Dermis blood vessel endothelial cell (primary cell): ENCODE data around the gene NGFR. TPM values are rescaled to one million over a fixed set of nuclear protein-coding genes. Genes with fewer than 3 reads are reported as not detected.
"Not testable (repeated sequence)": the region's sequence is repeated elsewhere in the genome, so short reads cannot be mapped to it uniquely, and the experiment has no call there.

Experiments
- DNase-seq: peaks from one replicate; pipeline ENCODE4 v3.0.0; 2010
- total RNA-seq: library from RNA; depleted of rRNA; stranded (reverse); fragments of >200 nt; gene quantifications from 2 replicates; pipeline ENCODE4 v1.2.3, GENCODE V29; 2014

NGFR gene
- total RNA-seq, 1 donor from 2014 or later = not detected

DNA sequence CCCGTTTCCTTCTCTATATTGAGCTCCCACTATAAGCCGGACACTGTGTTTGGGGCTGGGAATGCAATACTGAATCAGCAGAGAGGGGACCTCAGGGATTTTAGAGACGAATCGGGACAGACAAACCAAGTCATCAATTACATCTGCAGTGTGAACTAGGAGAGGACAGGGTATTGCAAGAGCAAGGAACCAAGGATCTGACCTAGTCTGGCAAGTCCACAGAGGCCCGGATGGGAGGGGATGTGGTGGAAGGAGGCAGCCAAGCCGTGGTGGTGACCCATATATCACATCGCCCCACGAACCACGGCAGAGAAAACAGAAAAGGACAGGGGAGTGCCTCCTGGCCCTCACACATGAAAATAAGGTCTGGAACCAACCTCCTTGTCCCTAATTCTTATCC lies 52.5 kb downstream of the NGFR start:
- no peak for DNase-seq

DNA sequence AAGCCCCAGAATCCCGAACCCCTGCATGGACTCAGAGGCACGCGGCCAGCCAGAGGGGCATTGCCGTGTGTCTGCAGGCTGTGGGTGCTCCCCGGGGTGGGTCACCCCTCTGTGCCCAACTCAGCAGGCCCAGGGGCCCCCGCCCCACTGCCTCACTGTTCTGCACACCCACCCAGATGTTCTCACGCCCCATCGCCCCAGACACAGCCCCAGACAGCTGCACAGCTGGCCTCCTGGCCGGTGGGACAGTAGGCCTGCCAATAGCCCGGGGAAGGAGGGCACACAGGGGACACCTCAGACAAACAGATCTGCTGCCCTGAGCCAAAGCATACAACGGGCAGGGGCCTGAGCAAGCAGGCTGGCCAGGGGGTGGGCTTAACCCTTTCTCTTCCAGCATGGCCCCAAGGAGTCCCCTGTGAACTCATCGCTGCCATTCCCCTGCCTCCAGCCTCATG lies 53.0 kb downstream of the NGFR start:
- no peak for DNase-seq

DNA sequence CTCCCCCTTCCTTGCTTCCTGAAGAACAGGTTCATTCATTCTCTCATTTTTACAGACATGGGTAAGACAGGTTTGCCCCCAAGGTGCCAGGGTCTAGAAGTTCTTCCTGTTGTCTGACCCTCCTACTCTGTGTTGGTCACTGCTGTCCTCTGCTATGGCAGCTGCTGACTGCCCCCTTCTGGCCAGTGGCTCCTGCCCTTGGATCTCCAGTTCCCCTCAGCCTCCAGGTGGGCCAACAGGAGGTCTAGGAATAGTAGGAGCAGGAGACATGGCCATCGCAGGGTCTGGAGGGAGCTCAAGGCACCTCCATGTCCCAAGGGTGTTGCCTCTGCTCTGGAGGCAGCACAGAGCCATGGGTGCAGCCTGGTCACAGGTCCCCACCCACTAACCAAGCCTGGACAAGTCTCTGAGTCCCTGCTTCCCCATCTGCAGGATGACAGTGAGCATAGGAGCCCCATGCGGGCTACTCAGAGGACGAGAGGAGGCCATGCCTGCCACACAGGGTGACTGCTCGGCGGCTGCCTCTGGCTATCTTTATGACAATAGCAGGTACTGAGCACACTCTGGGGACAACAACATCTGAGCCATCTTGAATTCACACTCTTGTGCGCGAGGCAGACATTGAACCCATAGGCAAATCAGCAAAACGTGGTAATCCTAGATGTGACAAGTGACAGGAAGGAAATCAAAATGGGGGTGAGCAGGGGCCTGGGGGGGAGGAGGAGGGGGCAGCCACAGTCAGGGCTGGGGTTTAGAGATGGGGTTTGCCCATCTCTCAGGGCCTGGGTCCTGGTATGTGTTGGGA lies 53.6 kb downstream of the NGFR start:
- DNase-seq = peak; percentile 56

DNA sequence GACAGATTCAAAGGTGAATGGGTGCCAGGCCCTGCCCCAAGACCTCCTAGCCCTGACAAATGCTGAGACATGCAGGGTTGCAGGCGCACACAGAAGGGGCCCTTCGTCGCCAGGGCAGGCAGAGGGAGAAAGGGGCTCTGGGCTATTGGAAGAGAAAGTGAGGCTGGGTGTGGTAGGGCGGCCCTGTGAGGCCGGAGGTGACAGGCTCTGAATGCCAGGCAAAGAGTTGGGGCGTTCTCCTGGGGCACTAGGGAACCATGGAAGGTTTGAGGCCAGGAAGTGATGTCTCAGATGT lies 54.2 kb downstream of the NGFR start:
- no peak for DNase-seq

GRCh38 chr17:49549691-49550678 lies 54.9 kb downstream of the NGFR start:
- no peak for DNase-seq

GRCh38 chr17:49550764-49551163 lies 55.7 kb downstream of the NGFR start:
- DNase-seq = not testable (repeated sequence)

GRCh38 chr17:49551221-49552069 lies 56.4 kb downstream of the NGFR start:
- no peak for DNase-seq

DNA sequence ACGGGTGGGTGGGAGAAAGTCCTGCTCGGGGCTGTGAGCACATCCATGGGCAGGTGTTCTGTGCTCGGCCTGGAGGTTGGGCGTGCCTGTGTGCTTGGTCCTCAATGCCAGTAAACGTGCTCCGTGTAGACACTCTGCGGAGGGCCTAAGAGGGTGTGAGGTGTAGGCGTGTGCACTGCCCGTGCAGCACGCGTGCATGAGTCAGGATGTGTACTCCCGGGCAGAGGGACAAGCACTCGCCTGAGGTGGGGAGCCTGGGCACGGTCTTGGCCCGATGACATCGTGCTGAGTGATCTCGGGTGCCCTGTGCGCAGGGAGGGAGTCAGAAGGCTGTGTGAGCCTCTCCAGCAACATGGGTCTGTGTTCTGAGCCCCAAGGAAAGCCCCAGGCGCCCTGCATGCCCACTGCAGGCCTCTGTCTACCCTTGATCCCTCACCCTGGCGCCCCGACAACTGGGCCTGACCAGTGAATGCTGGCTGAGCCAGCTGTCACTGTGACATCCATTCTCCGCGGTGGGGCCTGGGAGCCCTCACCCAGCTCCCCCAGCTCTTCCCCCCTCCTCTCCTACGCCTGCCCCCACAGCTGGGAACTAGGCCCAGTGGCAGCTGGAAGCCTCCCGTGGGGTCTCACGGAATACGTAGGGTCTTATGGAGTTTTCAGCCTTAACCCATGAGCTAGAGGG lies 57.1 kb downstream of the NGFR start:
- DNase-seq = no peak

DNA sequence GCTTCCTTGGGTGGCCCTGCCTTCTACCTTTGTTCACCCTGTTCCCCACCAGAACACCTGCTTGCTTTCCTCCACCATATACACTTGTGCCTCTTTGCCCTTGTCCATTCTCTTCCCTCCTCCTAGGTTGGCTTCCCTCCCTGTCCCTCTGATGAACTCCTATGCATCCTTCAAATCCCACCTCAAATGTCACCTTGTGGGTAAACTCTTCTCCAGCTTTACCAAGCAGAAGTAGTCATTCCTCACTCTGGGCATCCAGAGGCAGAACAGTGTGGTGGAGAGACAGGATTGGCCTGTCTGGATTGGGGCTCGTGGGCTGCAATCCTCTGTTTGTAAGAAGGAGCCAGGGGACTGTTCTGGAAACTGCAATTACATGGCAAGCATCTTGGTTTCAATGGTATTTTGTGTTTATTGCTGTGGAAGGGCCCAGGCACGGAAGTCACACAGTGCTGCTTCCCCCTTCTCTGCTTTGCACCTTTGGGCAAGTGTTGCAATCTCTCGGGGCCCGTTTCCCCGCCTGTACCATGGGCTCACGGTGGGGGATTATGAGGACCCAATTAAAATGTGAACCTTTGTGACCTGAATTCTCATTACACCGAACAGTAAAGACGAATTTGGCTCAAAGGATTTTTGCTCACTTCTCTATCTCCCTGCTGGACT lies 58.7 kb downstream of the NGFR start:
- DNase-seq = no peak

- no peak for DNase-seq
Measured at GRCh38 chr17:49554694-49555494, 59.8 kb downstream of the NGFR start.

DNA sequence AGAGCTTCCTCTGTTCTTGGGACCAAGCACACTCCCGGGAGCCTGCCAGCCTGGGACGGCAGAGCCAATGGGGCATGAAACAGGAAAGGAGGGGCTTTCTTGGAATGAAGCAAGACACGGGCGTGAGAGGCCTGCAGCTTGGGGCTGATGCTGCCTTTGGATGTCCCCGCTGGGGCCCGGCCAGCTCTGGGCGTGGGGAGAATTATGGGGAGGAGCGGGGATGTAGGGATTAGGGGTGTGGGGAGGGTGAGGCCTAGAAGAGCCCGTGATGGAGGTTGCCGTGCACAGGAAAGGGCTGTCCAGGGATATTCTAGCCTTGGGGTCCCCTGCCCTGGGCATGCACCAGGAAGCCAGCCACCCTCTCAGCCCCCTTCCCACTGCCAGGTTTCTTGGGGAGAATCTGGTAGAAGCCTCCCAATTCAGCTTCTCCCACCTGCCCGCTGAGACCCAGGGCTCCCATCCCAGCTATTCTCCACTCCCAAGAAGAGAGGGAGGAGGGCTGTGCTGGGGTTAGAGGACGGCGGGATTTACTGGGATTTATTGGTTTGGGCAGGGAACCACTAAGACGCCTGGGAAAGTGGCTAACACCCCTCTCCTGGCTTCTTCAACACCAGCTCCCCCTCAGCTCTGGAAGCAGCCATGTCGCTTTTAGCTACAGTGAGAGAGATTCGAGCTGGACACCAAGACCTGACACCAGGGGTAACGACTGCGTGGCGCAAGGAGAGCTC lies 60.6 kb downstream of the NGFR start:
- no peak for DNase-seq

DNA sequence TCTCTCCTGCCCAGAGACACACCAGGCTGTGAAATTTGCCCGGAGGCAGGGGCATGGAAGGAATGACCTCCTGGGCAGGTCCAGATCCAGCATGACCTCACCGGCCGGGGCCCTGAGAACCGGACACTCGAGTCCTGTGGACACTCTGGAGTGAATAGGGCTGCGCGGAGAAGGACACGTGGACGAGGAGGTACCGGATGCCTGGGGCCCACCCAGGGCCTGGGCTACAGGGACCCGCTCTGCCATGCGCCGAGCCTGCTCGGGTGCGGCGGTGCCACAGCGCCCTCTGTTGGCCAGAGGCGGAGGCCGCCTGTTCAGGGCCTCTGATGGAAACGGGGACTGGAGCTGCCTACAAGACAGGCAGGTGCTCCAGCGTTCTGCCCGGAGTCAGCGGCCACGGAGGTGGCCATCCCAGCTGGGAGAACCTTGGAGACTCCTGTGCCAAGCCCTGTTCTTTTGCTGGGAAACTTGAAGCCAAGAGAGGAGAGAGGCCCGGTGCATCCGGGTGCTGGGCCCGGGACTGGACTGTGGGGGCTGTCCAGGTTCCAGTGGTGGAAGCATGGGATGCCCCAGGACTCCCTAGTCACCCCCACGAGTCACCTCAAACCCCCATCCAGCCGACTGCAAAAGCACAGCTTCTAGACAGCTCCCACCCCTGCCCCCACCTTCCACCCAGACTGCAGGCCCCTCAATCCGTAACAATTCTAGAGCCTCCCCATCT lies 61.3 kb downstream of the NGFR start:
- DNase-seq = peak; percentile 82

DNA sequence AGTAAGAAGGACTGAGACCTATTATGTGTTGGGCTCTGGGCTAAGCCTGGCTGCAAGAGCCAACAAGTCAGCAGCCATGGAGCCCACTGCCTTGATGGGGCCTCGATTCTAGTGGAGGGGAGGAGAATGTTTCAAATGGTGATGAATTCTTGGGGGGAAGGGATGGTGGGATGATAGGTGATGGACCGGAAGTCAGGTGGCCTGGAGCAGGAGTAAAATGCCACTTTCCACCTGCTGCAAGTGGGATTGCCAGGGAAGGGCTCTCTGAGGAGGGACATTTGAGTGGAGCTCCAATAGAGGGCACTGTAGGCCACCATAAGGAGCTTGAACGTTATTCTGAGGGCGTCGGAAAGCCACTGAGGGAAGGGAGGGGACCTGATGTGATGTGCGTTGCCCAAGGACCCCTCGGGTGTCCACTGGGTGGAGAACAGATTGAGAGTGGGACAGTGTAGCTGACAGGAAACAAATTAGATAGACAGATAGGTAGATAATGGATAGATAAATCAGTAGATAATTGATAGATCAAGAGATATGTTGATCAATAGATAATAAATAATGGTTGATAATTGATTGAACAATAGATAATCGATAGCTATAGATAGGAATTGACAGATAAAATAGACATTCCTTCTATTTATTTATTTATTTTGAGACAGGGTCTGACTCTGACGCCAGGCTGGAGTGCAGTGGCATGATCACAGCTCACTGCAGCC lies 62.4 kb downstream of the NGFR start:
- DNase-seq = peak; percentile 81

Other genes starting within 250 kb of the NGFR start
- gene ZNF652, start 133.0 kb upstream of the NGFR start, total RNA-seq = 11.4 and 15.9 TPM in 2 replicates
- 171 and 197 TPM in 2 replicates for gene PHB1, start 80.4 kb upstream of the NGFR start, total RNA-seq
- gene NXPH3, start 80.6 kb downstream of the NGFR start, total RNA-seq = 3.9 and 4.0 TPM in 2 replicates
- 127 and 144 TPM in 2 replicates for gene SPOP, start 182.8 kb downstream of the NGFR start, total RNA-seq
- 56.9 and 58.9 TPM in 2 replicates for gene SLC35B1, start 212.7 kb downstream of the NGFR start, total RNA-seq